Choroid plexus epithelial cell (primary cell): Measurements from ENCODE around the gene TTC12.

ENCODE experiments used
- DNase-seq: peaks from one replicate; pipeline ENCODE4 v3.0.0-alpha.2; 2010; ENCODE audit warnings: low read depth
- H3K4me3 ChIP-seq: 2 replicates; pipeline ENCODE4 v1.5.1; 2011; ENCODE audit warnings: low read depth, mild to moderate bottlenecking, control low read depth, low read length, moderate library complexity
- CTCF ChIP-seq: conservative IDR thresholded peaks from 2 replicates; pipeline ENCODE4 v1.5.1; 2011; ENCODE audit warnings: low read depth, mild to moderate bottlenecking, control low read depth, inconsistent platforms, low read length, moderate library complexity

TTC12 gene

DNA sequence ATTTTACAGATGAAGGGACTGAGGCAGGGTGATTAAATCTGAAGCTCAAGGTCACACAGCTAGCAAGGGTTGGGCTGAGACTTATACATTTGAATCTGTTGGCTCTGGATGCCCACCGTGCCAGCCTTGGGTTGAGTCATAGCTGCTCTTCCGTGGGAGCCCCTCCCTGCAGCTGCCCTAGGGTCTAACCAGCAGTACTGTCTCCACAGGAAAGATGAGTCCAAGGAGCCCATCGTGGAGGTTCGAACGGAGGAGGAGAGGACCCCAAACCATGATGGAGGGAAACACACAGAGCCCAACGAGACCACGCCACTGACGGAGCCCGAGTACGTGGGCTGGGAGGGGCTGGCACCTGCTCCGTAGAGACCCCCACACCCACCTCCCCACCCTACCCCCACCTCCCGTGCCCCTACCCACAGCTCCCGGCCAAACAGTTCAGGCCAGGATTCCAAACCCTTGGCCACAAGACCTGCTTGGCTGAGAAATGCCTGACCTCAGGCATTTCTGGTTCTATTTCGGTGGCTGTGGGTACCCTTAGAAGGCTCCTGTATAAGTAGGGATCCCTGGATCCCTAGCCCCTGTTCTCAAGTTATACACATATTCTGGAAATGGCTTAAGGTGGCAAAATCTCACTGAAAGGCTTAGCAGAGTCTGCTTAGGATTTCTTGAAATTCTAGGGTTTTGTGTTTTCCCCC lies 42.7 kb upstream of the TTC12 start:
- no peak overlapping the region for H3K4me3 ChIP-seq
- no peak for TF ChIP-seq CTCF
- no peak for DNase-seq

DNA sequence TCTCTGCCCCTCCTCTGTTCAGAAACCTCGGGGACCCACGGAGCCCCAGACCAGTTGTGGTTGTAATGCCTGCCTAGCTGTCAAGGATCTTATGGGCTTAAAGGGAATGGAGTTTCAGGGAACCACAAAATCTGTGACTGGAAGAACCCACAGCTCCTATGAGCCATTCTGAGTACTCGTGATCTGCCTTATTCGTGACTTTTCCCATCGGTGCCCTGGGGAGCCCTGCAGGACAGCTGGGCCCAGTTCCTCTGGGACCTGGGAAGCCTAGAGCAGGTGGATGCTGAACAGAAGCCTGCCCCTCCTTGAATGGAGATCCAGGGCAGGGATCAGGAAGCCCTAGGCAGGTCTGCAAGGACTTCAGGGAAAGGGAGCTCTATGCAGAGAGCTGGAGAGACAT lies 42.1 kb upstream of the TTC12 start:
- no peak for TF ChIP-seq CTCF
- no peak overlapping the region for H3K4me3 ChIP-seq
- no peak for DNase-seq

- no peak for TF ChIP-seq CTCF
- no peak for DNase-seq
- no peak overlapping the region for H3K4me3 ChIP-seq
Measured at GRCh38 chr11:113272927-113273615, 41.3 kb upstream of the TTC12 start.

GRCh38 chr11:113273720-113274119 lies 40.7 kb upstream of the TTC12 start:
- TF ChIP-seq CTCF, result no peak
- DNase-seq, result no peak
- H3K4me3 ChIP-seq, result no peak overlapping the region

DNA sequence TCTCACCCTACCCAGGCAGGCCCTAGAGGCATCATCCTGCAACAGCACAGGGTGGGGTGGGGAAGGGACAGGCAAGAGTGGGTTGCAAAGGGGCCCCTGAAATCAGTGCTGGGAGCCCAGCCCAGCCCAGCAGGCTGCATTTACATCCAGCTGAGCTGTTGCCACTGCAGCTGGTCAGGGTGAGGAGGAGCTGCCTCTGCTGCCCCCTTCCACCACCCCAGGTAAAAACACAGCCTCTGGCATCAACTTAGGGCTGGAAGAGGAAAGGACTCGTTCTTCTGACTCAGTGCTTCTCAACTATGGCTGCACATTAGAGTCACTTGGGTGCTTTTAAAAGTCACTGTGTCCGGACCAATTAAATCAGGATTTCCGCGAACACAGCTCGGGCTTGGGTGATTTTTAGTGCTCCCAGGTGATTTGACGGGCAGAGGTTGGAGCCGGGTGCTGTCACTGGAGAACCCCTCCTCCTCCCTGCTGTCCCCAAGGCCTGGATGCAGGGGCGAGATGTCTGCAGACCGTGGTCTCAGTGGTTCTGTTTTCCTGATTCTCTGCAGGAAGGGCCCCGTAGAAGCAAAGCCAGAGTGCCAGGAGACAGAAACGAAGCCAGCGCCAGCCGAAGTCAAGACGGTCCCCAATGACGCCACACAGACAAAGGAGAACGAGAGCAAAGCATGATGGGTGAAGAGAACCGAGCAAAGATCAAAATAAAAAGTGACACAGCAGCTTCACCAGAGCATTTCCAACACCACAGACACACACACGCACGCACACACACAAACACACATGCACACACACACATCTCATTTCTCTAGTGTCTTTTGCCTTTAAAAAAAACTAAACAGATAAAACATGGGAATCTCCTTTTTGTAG lies 39.4 kb upstream of the TTC12 start:
- no peak overlapping the region for H3K4me3 ChIP-seq
- TF ChIP-seq CTCF, result peak; percentile 34
- DNase-seq, result peak; percentile 28

DNA sequence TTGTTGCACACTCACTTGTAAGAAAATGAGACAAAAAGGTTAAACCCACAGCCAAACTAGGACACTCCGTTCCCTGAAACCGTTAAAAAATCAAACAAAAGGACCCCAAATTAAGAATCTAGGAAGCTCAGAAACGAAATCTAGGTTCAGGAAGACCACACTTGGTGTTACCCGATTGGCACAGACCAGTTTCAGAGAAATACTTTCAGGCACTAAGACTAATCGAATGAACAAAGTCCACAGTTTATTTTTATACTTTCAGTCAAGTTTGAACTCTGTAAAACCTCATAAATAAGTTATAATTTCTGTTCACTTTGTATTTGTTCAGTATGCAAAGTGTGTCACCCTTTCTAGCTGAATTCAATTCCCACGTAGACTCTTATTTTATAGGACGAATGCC lies 38.8 kb upstream of the TTC12 start:
- no peak for TF ChIP-seq CTCF
- no peak overlapping the region for H3K4me3 ChIP-seq
- no peak for DNase-seq
